NCI-H2196 (cell line): Measurements from ENCODE around the gene GRIP2.
A peak's percentile ranks its signal among the peaks of the same experiment; 100 is the strongest.

ENCODE experiments used
- DNase-seq: peaks from one replicate; lab custom pipeline; 2025; ENCODE audit not compliant: unreplicated experiment; lab: John Stamatoyannopoulos, UW

GRIP2 gene

DNA sequence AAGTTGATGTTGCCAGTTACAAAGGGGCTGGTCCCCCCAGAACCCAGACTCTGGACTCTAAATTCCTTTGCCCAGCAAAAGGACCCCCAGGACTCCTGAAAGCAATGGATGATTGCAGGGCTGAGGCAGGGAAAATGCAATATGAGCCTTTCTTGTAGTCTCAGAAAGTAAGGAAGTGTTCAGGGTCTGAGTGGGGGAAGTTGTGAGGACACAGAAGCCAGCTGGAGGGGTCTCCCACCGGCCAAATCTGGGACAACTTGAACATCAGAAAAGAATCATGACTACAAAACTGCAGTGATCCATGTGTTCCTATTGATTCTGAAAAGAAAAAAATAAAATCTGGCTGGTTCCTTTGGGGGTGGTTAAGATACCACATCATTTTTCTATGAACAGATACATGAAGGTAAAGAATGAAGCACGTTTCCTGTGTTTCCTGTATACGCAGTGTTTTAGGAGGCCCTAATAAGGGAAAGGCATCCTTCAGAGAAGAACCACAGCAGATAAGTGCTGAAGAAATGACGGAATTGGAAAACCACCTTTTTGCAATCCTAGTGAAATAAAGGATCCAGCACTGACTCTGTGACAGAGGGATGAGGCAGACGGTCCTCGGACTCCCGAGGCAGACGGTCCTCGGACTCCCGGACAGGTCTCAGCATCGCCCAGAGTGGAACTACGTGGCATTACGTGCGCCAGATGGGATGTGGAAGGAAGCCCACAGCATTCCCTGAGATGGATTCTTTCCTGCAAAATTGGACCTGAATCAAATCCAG lies 22.2 kb upstream of the GRIP2 start:
- no peak for DNase-seq

DNA sequence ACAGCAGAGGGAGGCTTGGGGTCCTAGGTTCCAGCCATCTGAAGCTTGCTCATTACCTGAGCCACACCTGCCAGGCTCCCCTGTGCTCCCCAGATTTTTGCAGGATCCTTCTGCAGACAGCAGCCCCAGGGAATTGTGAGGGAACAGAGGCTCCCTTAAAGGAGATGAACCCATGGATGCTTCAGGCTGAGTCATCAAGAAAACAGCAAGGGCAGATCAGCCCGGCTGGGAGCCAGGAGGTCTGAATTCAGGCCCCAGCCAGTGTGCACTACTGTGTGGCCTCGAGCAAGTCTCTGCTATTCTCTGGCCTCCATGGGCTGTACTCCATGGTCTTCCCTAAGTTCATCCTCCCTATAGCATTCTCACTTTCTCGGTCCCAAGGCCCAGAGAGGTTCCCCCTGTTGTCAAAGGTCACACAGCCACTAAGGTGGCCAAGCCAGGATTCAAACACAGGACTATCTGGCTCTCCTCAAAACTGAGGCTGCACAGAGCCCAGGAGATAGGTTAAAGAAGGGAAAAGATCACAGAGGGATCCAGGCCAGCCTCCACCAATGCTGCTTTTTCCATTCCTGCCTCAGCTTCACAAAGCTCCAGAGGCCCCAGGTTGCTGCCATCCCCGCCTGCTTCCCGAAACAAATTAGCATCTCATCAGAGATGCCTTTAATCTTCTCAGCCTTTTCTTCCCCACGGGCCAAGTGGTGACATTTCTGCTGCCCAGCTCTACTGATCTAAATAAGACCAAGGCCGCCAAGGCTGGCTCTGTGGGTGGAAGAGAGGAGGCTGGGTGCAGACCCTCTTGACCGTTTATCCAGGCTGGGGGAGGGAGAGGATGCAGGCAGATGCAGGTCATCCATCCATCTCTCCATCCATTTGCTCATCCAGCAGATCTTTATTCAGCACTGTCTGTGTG lies 21.2 kb upstream of the GRIP2 start:
- DNase-seq, result no peak

DNA sequence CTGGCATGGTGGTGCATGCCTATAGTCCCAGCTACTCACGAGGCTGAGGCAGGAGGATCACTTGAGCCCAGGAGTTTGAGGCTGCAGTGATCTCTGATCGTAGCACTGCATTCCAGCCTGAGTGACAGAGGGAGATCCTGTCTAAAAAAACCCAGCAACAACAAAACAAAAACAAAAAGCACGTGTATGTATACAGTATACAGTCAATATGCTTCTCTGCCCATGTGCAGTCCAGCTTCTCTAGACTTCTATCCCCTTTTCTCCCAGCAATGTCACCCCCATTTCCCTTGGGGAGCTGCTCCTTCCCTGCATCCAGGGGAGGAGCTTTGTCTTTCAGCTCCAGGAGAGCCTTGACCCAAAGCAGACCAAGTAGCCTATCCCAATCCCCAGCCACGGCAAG lies 20.0 kb upstream of the GRIP2 start:
- no peak for DNase-seq

DNA sequence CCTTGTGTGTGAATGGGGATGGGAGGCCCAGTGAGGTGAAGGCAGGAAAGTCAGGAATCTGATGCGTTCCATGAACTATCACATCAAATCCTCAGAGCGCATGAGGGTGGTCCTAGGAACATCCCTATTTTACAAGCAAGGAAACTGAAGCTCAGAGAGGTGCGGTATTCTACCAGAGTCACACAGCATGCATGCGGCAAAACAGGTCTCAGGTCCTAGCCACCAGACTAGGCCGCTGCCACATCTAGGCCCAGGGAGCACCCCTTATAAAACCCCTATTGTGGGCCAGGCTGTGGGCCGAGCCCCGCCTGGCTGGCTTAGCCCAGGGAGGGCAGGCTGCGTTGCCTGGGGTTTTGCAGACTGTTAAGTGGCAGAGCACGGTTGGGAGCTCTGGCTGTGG lies 17.9 kb upstream of the GRIP2 start:
- no peak for DNase-seq

DNA sequence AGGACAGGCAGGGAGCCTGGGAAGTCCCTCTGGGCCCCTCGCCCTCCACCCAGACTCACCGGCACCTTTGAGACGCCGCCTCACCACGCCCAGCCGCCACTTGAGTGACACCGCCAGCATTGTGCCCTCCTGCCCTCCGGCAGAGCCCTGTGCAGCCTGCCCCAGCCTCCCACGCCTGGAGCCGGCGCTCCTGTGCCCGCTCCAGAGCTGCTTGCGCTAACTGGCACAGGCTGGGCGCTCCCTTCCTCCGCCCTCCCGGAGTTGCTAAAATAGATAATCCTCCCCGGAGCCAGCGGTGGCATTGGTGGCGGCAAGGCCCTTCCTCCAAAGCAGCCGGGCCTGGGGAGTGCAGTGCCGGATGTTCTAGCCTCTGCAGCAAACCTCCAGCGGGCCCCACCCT lies 15.7 kb upstream of the GRIP2 start:
- DNase-seq, result no peak

DNA sequence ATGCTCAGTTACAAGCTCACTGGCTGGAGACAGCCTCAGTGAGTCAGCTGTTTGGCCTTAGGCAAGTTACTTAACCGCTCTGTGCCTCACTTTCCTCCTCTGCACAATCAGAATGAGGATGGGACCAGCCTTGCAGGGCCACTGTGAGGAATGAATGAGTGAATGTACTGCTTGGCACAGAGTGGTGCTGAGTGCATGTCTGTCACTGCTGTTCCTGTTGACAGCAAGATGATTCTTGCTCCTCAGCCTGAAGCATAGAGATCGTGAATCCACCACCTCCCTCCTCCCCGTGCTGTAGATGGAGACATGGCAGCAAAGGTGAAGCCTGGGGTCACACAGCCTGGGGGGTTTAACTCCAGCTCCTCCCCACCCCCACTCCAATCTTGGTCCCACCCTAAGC lies 14.6 kb upstream of the GRIP2 start:
- DNase-seq, result no peak

DNA sequence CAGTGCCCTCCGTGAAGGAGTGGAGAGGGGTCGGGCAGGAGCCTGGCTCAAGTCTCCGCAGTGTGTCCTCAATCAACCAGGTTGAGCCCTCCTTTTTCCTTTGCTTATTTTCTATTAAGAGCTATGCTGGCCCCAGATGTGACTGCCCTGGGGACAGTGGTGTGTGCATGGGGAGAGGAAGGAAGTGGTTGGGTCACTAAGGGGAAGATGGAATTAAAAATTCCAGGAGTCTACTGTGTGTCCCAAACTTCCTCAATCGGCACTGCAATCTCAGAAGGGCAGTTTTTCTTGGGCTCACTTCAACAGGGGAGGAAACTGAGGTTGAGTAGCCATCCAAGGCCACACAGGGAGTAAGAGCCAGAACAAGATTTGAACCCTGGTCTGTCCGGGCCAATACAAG lies 13.7 kb upstream of the GRIP2 start:
- no peak for DNase-seq

DNA sequence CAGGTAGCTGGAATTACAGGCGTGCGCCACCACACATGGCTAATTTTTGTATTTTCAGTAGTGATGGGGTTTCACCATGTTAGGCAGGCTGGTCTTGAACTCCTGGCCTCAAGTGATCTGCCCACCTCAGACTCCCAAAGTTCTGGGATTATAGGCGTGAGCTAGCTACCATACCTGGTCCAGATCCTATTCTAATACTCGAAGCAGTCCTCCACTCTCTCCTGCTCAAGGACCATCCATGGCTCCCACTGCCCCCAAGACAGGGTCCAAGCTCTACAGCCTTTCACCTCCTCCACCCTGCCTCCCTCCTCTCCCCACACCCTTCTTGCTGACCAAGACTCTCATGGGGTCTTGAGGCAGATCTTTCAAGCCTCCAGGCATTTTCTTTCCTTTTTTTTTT lies 12.6 kb upstream of the GRIP2 start:
- no peak for DNase-seq

DNA sequence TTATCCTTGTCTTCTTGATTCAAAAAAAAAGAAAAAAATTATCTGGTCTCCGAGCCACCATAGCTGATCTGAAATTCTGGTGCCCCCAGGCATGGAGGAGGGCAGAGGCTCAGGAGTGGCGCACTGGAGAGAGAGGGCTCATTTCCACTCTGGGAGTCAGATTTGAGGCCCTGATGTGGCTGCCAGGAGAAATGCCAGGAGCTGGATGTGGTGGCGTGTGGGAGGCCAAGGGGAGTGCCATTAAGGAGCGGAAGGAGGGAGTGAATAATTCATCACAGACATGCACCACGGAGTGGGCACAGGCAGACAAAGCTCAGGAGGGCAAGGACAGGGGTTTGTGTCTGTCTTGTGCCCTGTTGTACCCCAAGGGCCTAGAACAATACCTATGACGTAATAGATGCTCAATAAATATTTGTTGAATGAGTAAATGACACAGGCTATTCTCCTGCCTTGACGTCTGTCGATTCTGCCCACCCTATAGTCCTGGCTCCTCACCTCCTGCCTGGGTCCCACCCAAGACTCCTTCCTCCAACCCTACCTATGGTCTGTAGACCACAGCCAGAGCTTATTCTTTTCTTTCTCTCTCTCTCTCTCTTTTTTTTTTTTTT lies 12.0 kb upstream of the GRIP2 start:
- DNase-seq, result no peak

DNA sequence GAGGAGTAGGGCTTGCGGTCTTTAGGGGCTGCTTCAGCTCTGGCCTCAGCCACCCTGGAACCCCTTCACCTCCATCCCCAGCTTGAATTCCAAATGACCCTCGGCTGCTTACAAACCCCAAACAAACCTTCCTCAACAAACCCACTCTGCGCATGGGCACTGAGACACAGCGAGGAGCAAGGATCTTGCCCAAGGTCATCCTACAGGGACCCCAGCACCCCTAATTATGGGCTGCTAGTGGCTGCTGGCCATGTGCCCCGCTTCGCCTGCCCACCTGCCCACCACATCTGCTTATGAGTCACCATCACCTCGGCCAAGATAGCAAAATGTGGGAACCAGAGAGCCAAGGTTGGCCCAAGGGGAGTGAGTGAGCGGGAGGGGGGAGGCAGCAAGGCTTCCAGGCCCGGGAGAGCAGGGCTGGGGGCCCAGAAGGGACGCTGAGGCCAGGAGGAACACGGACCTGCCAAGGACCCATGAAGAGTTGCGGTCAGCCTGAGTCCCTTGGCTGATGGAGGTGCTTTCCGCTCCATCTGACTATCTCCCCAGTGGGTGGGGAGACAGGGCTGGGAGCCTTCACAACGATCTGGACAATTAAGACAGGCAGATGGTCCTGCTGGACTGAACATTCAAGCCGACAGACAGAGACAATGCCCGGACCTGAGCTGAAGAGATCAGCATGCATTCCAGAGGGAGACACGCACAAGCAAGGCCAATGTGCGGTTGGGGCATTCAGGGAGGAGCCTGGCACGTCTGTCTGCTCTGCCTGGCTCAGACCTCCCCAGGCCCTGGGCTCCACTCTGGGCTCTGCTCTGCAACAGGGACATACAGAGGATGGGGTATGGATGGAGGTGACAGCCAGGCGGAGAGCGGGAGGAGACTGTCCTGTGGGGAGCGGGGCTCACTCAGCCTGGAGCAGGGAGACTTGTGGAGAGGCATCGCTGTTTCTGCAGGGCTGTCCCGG lies 10.8 kb upstream of the GRIP2 start:
- no peak for DNase-seq

DNA sequence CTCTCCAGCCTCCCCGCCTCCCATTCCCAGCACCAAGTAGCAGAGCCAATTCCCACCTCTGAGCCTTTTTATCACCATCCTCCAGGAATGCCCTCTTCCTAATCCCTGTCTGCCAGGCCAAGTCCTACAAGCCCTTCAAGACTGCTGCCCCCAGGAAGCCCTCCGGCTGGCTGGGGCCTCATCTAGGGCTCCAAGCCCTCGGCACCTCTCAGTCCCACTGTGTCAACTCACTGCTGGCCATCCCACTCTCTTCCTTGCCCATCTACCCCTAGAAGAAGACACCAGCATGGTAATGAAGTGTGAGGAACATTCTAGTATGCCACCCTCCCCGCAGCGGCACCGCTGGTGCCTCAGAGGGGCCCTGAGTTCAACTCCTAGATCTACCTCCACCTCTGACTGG lies 10.0 kb upstream of the GRIP2 start:
- no peak for DNase-seq

DNA sequence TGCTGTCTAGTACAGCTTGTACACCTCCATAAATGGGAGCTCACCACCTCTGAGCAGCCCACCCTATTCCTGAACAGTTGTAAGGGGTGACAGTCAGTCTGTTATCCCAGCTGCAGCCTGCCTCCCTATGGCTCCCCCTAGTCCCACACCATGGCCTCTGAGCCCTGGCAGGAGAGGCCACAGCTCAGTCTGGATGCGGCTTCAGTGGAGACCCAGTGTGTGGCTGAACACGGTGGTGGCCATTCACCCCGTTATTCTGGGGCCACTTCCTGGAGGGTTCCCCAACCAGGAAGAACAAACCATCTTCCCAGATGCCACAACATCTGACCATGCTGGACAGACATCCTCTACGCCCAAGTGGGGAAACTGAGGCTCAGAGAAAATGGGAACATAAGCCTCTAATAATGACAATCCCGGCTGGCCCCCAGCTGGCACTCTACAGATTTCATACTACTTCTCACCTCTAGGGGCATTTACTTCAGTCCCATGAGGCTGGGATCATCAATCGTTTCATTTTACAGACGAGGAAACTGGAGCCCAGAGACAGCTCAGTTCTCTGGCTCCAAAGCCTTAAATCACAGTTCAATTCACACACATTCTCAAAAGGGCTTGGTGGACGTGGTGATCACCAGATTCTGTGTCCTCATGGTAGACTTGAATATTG lies 9.2 kb upstream of the GRIP2 start:
- no peak for DNase-seq

DNA sequence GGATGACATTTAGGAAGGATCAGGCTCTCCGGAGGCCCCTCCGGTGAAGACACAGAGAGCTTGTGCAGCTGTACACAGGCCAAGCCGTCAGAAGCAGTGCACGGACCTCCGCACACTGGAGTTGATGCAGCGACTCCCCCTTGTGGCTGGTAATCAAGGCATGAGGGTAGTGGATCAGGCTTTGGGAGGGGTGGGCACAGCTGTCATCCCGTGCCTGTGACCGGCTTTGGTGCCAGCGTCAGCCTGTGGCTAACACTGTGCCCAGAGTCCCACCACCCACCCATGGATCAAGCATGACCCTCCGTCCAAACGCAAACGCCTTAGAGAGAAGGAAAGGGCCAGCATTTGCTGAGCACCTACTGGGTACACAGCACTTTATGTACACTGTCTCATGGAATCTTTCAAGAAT lies 8.2 kb upstream of the GRIP2 start:
- DNase-seq, result peak; percentile 11

DNA sequence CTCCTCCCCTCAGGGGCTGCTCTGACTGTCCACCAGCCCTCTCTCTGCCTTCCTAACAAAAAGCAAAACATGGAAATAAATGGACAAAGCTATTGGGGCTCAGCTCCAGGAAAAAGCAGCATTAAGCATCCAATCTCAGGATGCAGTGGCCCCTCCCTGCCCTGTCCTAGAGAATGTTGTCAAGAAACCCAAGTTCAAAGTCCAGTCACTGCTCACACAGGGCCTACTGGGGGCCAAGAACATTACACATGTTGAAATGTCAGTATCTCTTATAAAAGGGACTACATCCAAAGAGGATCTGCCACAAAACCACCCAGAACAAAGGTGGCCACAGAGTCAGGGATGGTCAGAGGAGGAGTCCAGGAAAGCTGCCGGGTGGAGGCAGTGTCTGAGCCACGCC lies 7.6 kb upstream of the GRIP2 start:
- DNase-seq, result no peak

DNA sequence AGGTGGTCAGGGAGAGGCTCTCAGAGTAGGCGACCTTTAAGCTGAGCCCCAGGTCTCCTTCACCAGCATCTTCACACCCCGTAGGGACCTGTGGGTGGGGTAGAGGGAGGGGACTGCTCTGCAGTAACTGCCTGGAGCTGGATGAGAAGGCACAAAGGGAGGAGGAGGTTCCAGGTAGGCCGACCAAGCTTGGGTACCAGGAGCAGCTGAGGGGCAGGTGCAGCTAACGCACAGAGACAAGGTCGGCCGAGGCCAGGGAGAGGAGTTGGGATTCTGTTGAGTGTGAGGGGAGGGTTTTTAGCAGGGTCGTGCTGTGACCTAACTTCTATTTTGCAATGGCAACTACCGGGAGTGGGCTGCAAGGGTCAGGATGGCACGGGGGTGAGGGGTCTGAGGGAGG lies 5.9 kb upstream of the GRIP2 start:
- no peak for DNase-seq

DNA sequence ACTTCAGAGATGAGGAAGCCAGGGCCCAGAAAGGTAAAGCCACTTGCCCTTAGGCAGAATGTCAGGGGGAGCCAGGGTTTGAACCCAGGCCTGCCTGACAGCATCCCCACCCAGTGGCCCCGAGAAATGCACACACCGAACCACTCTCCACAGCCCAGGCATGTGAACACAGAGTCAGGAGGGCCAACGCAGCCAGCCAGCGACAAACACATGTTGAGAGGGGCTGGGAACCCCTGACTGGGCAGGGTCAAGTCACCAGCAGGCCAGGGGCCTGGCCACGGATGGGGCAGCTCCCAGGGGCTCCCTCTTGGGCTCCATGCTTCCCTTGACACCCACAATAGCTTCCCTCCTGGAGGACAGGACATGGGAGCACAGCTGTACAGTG lies 5.1 kb upstream of the GRIP2 start:
- DNase-seq, result no peak

DNA sequence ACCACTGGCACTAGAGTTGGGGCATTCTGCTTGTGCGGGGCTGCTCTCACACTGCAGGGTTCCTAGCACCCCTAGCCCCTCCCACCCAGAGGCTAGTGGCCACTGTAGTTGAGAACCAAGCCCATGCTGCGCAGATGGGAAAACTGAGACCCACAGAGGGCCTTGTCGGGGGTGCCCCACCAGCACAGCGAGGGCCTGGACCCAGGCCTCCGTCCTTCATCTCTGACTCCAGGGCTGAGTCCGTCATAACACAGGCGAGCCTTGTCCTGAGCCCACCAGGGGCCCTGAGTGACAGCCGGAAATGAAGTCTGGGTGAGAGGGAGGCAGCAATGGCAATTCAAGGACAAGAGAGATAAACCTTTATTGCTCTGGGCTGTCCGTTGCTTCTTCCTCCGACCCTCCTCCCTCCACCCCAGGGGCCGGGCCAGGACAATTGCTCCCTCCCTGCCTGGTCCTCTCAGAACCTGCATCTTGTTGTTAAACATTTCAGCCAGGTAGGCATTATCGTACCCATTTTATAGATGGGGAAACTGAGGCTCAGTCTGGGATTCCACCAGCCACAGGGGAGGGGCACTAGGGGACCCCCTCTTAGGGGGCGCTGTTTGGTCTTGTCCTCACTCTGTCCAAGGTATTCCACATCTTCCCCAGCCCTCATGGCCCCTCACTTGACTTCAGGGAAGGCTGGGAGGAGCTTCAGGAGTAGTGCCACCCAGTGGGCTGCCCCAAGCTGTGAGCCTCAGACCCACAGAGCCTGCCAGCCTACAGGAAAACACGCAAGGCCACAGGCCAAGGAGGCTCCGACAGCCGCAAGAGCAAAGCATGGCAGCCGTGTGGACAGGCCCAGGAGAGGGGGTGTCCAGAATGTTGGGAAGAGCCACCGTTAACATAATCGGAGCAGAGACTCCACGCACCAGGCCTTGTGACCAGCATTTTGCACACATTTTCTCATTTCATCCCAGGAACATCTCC lies 4.4 kb upstream of the GRIP2 start:
- DNase-seq, result no peak

DNA sequence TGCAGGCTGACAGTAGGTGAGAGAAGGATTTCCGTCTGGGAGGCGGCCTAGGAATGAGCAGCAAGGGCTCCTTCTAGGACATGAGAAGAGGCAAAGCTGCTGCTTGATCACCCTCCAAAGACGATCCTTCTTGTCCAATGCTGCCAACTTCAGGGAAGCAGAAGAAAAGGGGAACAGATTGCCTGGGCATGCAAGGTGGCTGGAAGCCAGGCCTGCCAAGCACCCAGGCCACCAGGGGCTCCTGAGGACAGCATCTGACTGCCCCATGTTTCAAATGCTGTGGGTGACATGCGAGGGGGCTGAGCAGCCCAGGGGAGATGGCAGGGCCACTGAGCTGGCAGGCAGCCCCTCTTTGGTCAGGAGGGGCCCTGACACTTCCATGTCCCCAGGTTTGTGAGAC lies 3.3 kb upstream of the GRIP2 start:
- DNase-seq, result no peak

DNA sequence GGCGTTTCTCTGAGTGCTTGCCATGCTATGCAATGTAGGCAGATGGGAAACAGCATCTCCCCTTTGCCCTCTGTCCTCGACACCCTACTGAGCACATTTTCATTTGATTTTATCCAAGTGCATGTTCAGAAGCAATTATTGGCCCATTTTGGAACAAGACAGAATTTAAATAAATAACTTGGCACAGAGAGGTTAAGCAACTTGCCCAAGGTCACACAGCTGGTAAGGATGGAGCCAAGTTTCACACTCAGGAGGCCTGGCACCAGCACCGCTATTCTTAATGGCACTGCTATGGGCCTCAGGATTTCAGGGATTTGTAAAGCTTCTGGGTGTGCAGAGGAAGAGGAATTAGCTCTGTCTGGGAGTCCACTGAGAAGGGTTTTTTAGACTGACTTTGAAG lies 2.5 kb upstream of the GRIP2 start:
- DNase-seq, result no peak
